A673 (cell line): Measurements from ENCODE around the gene ZNF830. TPM values are rescaled to one million over a fixed set of nuclear protein-coding genes. Genes with fewer than 3 reads are reported as not detected.

Experiments used
- BruUV-seq: library from RNA; stranded (reverse); fragments of 400-500 nt; replicated peaks from 2 replicates; lab custom pipeline; 2021; lab: Mats Ljungman, UMichigan
- CTCF ChIA-PET: fragments of 300-600 bp; sonication (Branson Sonifier 250); formaldehyde crosslinking; loops from one replicate; lab custom pipeline; 2022; ENCODE audit warnings: antibody characterized with exemption; lab: Charles Lee
- POLR2A ChIA-PET: fragments of 300-600 bp; sonication (Branson Sonifier 250); formaldehyde crosslinking; loops from one replicate; lab custom pipeline; 2022; ENCODE audit warnings: antibody characterized with exemption; ENCODE audit not compliant: low non-redundant PET; lab: Charles Lee
- DNase-seq: peaks from one replicate; pipeline ENCODE4 v3.0.0-alpha.2; 2015; ENCODE audit warnings: low spot score
- H3K27ac ChIP-seq: fragments of 200-600 bp; sonication (generic); 2 replicates; pipeline ENCODE4 v1.5.1; 2016; ENCODE audit warnings: mixed run types, low read depth, mild to moderate bottlenecking, mixed read lengths, antibody characterized with exemption, low read length; ENCODE audit not compliant: poor library complexity, severe bottlenecking
- H3K27me3 ChIP-seq: fragments of 200-600 bp; sonication (generic); replicated peaks from 2 replicates; pipeline ENCODE4 v1.6.1; 2017; ENCODE audit warnings: mixed run types, low read depth, mild to moderate bottlenecking, mixed read lengths, antibody characterized with exemption, low read length; ENCODE audit not compliant: insufficient read depth, poor library complexity
- H3K36me3 ChIP-seq: fragments of 200-600 bp; sonication (generic); 2 replicates; pipeline ENCODE4 v1.6.1; 2016; ENCODE audit warnings: mixed run types, mild to moderate bottlenecking, mixed read lengths, antibody characterized with exemption, low read length; ENCODE audit not compliant: insufficient read depth, poor library complexity, severe bottlenecking
- H3K4me1 ChIP-seq: fragments of 200-600 bp; sonication (generic); 2 replicates; pipeline ENCODE4 v1.6.1; 2017; ENCODE audit warnings: mixed run types, mild to moderate bottlenecking, mixed read lengths, antibody characterized with exemption, low read length; ENCODE audit not compliant: insufficient read depth, poor library complexity, severe bottlenecking
- H3K4me3 ChIP-seq: fragments of 200-600 bp; sonication (generic); 2 replicates; pipeline ENCODE4 v1.5.1; 2016; ENCODE audit warnings: low read depth, mixed run types, mild to moderate bottlenecking, mixed read lengths, low read length; ENCODE audit not compliant: poor library complexity, severe bottlenecking
- H3K9me3 ChIP-seq: fragments of 200-600 bp; sonication (generic); 2 replicates; pipeline ENCODE4 v1.6.1; 2016; ENCODE audit warnings: mixed run types, low read depth, mild to moderate bottlenecking, mixed read lengths, antibody characterized with exemption, low read length; ENCODE audit not compliant: poor library complexity, severe bottlenecking
- CTCF ChIP-seq: fragments of 300-800, 200-600 bp; sonication (generic); conservative IDR thresholded peaks from 2 replicates; pipeline ENCODE4 v1.5.1; 2017; ENCODE audit warnings: low read depth, mild to moderate bottlenecking, antibody characterized with exemption, low read length, moderate library complexity, mixed read lengths
- EZH2 ChIP-seq: fragments of 200-600 bp; sonication (generic); IDR thresholded peaks from 2 replicates; pipeline ENCODE4 v1.6.1; 2017; ENCODE audit warnings: borderline replicate concordance, low read depth, mild to moderate bottlenecking, mixed read lengths, antibody characterized with exemption, low read length; ENCODE audit not compliant: poor library complexity, severe bottlenecking
- intact Hi-C: fragments of 100-400 bp; cut with micrococcal nuclease; formaldehyde crosslinking; loops from one replicate; pipeline ENCODE4 v1.10.0; 2022; ENCODE audit not compliant: unreplicated experiment
- total RNA-seq: library from RNA; stranded (reverse); gene quantifications from 2 replicates; pipeline ENCODE4 v1.2.3, GENCODE V29; 2021

ZNF830 gene
- total RNA-seq, 1 experiment from 2014 or later: 10.1 TPM

- no TSS peak for BruUV-seq
- Histone ChIP-seq H3K4me3 (no peak overlapping the region), H3K9me3 (no peaks in the 10 kb centered on the region), H3K27me3 (no peaks in the 10 kb centered on the region), H3K36me3 (no peaks in the 10 kb centered on the region), H3K4me1 (no peaks in the 10 kb centered on the region), H3K27ac (no peak overlapping the region)
- CTCF ChIA-PET: no interaction called here
- POLR2A ChIA-PET: no interaction called here
- TF ChIP-seq EZH2: no peak
- no peak for TF ChIP-seq CTCF
- no peak for DNase-seq
- intact Hi-C loops: no loop called here
These were observed 50.4 kb downstream of the ZNF830 start for GRCh38 chr17:35011671-35012216.

Other genes with a start within 250 kb of the ZNF830 start
- gene CCT6B, start 80 bp upstream of the ZNF830 start, total RNA-seq: 0.48 and 0.60 TPM in 2 replicates
- gene LIG3, start 19.0 kb downstream of the ZNF830 start, total RNA-seq: 23.0 and 29.2 TPM in 2 replicates
- gene RFFL, start 102.2 kb downstream of the ZNF830 start, total RNA-seq: 9.7 and 10.5 TPM in 2 replicates
- gene RAD51D, start 158.3 kb downstream of the ZNF830 start, total RNA-seq: 10.2 and 12.1 TPM in 2 replicates
- not detected in 2 replicates for gene FNDC8, start 160.1 kb downstream of the ZNF830 start, total RNA-seq
- 18.1 and 23.3 TPM in 2 replicates for gene NLE1, start 180.8 kb downstream of the ZNF830 start, total RNA-seq
- gene UNC45B, start 186.3 kb downstream of the ZNF830 start, total RNA-seq: not detected in 2 replicates
- gene SLC35G3, start 232.9 kb downstream of the ZNF830 start, total RNA-seq: not detected in 2 replicates